A549 (cell line): ENCODE results near the gene DHTKD1. TPM values are rescaled to one million over a fixed set of nuclear protein-coding genes. Genes with fewer than 3 reads are reported as not detected.
A peak's percentile ranks its signal among the peaks of the same experiment; 100 is the strongest.

Experiments used
- ATAC-seq, 2 experiments: fragments of 200-7000 bp in 1 of 2; fragments of >200 bp in 1 of 2; cut with Nextera tagmentation in 1 of 2; cut with Tn5 transposase in 1 of 2; 3 replicates each; pipeline versions ENCODE4 v1.8.0 to v1.9.1; 2018 to 2020; ENCODE audit warnings: mild to moderate bottlenecking in 1 of 2, moderate library complexity in 1 of 2
- CTCF ChIA-PET: fragments of 300-600 bp; sonication (Branson Sonifier 250); formaldehyde crosslinking; extraction: SDS; loops from one replicate; lab custom pipeline; 2021; ENCODE audit warnings: antibody characterized with exemption, inconsistent platforms; lab: Yijun Ruan, JAX
- POLR2A ChIA-PET: fragments of 350-600 bp; formaldehyde crosslinking; extraction: SDS; loops from one replicate; lab custom pipeline; 2021; ENCODE audit warnings: antibody characterized with exemption, inconsistent platforms; lab: Yijun Ruan, JAX
- DNase-seq, 2 experiments: peaks; one replicate each; pipeline versions ENCODE4 v3.0.0 to v3.0.0-alpha.2; 2011 to 2016; ENCODE audit warnings: low read depth in 1 of 2, low spot score in 1 of 2
- FAIRE-seq: peaks from 2 replicates; lab custom pipeline; 2011; peaks lifted over from hg19 to GRCh38; lab: Jason Lieb, UNC
- H3K27ac ChIP-seq, 2 experiments: fragments of >200 bp; sonication (Bioruptor Twin); formaldehyde crosslinking; 3 replicates each; pipeline ENCODE4 v1.5.1; 2016 to 2017
- H3K4me1 ChIP-seq: fragments of >200 bp; sonication (Bioruptor Twin); formaldehyde crosslinking; 3 replicates; pipeline ENCODE4 v1.6.1; 2016
- H3K4me2 ChIP-seq: fragments of >200 bp; sonication (Bioruptor Twin); formaldehyde crosslinking; 3 replicates; pipeline ENCODE4 v1.6.1; 2016
- H3K4me3 ChIP-seq: fragments of >200 bp; sonication (Bioruptor Twin); formaldehyde crosslinking; 3 replicates; pipeline ENCODE4 v1.5.1; 2016
- H3K9me3 ChIP-seq: fragments of >200 bp; sonication (Bioruptor Twin); formaldehyde crosslinking; 3 replicates; pipeline ENCODE4 v1.6.1; 2016
- BCL3 ChIP-seq: fragments of >200 bp; sonication (Bioruptor Twin); formaldehyde crosslinking; IDR thresholded peaks from 3 replicates; pipeline ENCODE4 v1.6.1; 2016
- CEBPB ChIP-seq, 2 experiments: fragments of >200 bp in 1 of 2; sonication (Bioruptor Twin) in 1 of 2; formaldehyde crosslinking in 1 of 2; IDR thresholded peaks; 2 replicates each; pipeline ENCODE4 v1.6.1; 2012 to 2016
- CHD2 ChIP-seq: fragments of 150-350 bp; IDR thresholded peaks from 2 replicates; pipeline ENCODE4 v1.6.1; 2014; ENCODE audit warnings: low read length; ENCODE audit not compliant: partially characterized antibody
- CTCF ChIP-seq: fragments of >200 bp; sonication (Bioruptor Twin); formaldehyde crosslinking; IDR thresholded peaks from 3 replicates; pipeline ENCODE4 v1.5.1; 2016
- EHF ChIP-seq: fragments of 250-450 bp; sonication (Bioruptor Pico); IDR thresholded peaks from 2 replicates; pipeline ENCODE4 v1.5.0; 2020; ENCODE audit warnings: mild to moderate bottlenecking
- ESRRA ChIP-seq: fragments of 150-350 bp; IDR thresholded peaks from 2 replicates; pipeline ENCODE4 v1.6.1; 2014; ENCODE audit warnings: mild to moderate bottlenecking, low read length, borderline replicate concordance
- FOSL2 ChIP-seq, 2 experiments: fragments of 450-650 bp in 1 of 2; fragments of >200 bp in 1 of 2; sonication (Bioruptor Twin) in 1 of 2; formaldehyde crosslinking; IDR thresholded peaks; 2 replicates each; pipeline versions ENCODE4 v1.5.0 to v1.6.1; 2016 to 2020; ENCODE audit warnings: mild to moderate bottlenecking in 1 of 2, moderate library complexity in 1 of 2
- GATA3 ChIP-seq: IDR thresholded peaks from 2 replicates; pipeline ENCODE4 v1.6.1; 2012; ENCODE audit warnings: borderline replicate concordance
- HES2 ChIP-seq: fragments of >200 bp; sonication (Bioruptor Twin); formaldehyde crosslinking; IDR thresholded peaks from 2 replicates; pipeline ENCODE4 v1.6.1; 2016
- HMGXB4 ChIP-seq: fragments of 250-450 bp; sonication (Bioruptor Pico); IDR thresholded peaks from 2 replicates; pipeline ENCODE4 v1.5.0; 2021; ENCODE audit warnings: mild to moderate bottlenecking, moderate library complexity, borderline replicate concordance
- JUN ChIP-seq, 2 experiments: fragments of >200 bp; sonication (Bioruptor Twin); formaldehyde crosslinking; IDR thresholded peaks; 2 replicates in 1 of 2; 3 replicates in 1 of 2; pipeline ENCODE4 v1.6.1; 2016 to 2017
- JUNB ChIP-seq: fragments of >200 bp; sonication (Bioruptor Twin); formaldehyde crosslinking; IDR thresholded peaks from 2 replicates; pipeline ENCODE4 v1.6.1; 2016
- MAFK ChIP-seq: fragments of 450-650 bp; IDR thresholded peaks from 2 replicates; pipeline ENCODE4 v1.6.1; 2014; ENCODE audit not compliant: partially characterized antibody
- PBX3 ChIP-seq: IDR thresholded peaks from 2 replicates; pipeline ENCODE4 v1.6.1; 2012
- POLR2A ChIP-seq: IDR thresholded peaks from 2 replicates; pipeline ENCODE4 v1.6.1; 2012; ENCODE audit warnings: mild to moderate bottlenecking, low read length
- POLR2AphosphoS2 ChIP-seq: conservative IDR thresholded peaks from 2 replicates; pipeline ENCODE4 v1.6.1; 2012; ENCODE audit warnings: low read length, improper control_type of control experiment, inconsistent platforms
- RAD21 ChIP-seq, 2 experiments: fragments of >200 bp in 1 of 2; sonication (Bioruptor Twin) in 1 of 2; formaldehyde crosslinking in 1 of 2; IDR thresholded peaks in 1 of 2; conservative IDR thresholded peaks in 1 of 2; 2 replicates in 1 of 2; 3 replicates in 1 of 2; pipeline ENCODE4 v1.6.1; 2012 to 2018; ENCODE audit warnings: inconsistent platforms in 1 of 2
- RARB ChIP-seq: fragments of 250-450 bp; sonication (Bioruptor Pico); IDR thresholded peaks from 2 replicates; pipeline ENCODE4 v1.8.0; 2021; ENCODE audit warnings: mild to moderate bottlenecking, moderate library complexity
- RNF2 ChIP-seq: fragments of 200-600 bp; sonication (generic); IDR thresholded peaks from 2 replicates; pipeline ENCODE4 v1.6.1; 2016; ENCODE audit warnings: low read depth, mild to moderate bottlenecking, antibody characterized with exemption, moderate library complexity, borderline replicate concordance
- ZFP36 ChIP-seq: fragments of 450-650 bp; IDR thresholded peaks from 2 replicates; pipeline ENCODE4 v1.6.1; 2014; ENCODE audit warnings: borderline replicate concordance; ENCODE audit not compliant: partially characterized antibody
- ZNF302 ChIP-seq: fragments of 250-450 bp; sonication (Bioruptor Pico); IDR thresholded peaks from 2 replicates; pipeline ENCODE4 v1.9.0; 2021; ENCODE audit warnings: inconsistent platforms, mild to moderate bottlenecking, moderate library complexity
- WGBS: methylation state at CpG from one replicate; pipeline ENCODE4 v1.1.6; 2017; ENCODE audit errors: missing lambda C conversion rate; 5-methylcytosine and 5-hydroxymethylcytosine counted together
- polyA plus RNA-seq, 4 experiments: library from polyadenylated mRNA; depleted of rRNA in 3 of 4; stranded (reverse); fragments of >200 nt; fragmentation: RNase III in 1 of 4; extraction: RNeasy Plus Mini Kit Qiagen cat#74134 plus additional on column Dnase treatment in 1 of 4; gene quantifications; 2 replicates in 3 of 4; 3 replicates in 1 of 4; pipeline ENCODE4 v1.2.3, GENCODE V29; 2011 to 2017

The DHTKD1 gene
- polyA plus RNA-seq, 2 of the 4 experiments (the other 2 are of a cell fraction) = 11.9 to 23.0 TPM

- no peaks in the 10 kb centered on the region for H3K4me1 ChIP-seq
- no peak overlapping the region for H3K27ac ChIP-seq
- no peak overlapping the region for H3K4me3 ChIP-seq
- ChIA-PET POLR2A (no interaction called here), CTCF (no interaction called here)
- TF ChIP-seq HMGXB4 (CRISPR knock-in tag) (no peak), FOSL2 (IDR thresholded peaks at IDR 0.05) (no peak), FOSL2 (CRISPR knock-in tag; IDR thresholded peaks at IDR 0.05) (no peak), CEBPB (IDR thresholded peaks at IDR 0.05) (no peak), EHF (CRISPR knock-in tag) (no peak), ZNF302 (CRISPR knock-in tag) (no peak), RNF2 (no peak), GATA3 (no peak), JUNB (no peak), HES2 (no peak), ZFP36 (no peak), RARB (CRISPR knock-in tag) (no peak), CTCF (no peak)
- 97% methylated on average over 5 of the region's 5 CpGs for WGBS
- H3K4me2 ChIP-seq = no peak overlapping the region
- ATAC-seq = no peak
- FAIRE-seq = no peak
- DNase-seq = no peak
- H3K9me3 ChIP-seq = no peaks in the 10 kb centered on the region
Observed at GRCh38 chr10:12160664-12161063, 91.9 kb downstream of the DHTKD1 start.

- 93% methylated on average over 6 of the region's 6 CpGs for WGBS
- no peak overlapping the region for H3K4me2 ChIP-seq
- H3K9me3 ChIP-seq = no peaks in the 10 kb centered on the region
- ChIA-PET POLR2A (no interaction called here), CTCF (interaction anchor here (0.7 to 1.3 kb wide), 2 partner anchors 381 to 549 kb away, joined by 3 to 4 read pairs; no protein-coding TSS in a partner anchor)
- FAIRE-seq (no peak), ATAC-seq (peak; percentile 59 to 60; a peak in 4 of 6 replicates), DNase-seq (no peak)
- H3K4me3 ChIP-seq = no peak overlapping the region
- no peaks in the 10 kb centered on the region for H3K4me1 ChIP-seq
- no peak overlapping the region for H3K27ac ChIP-seq
- TF ChIP-seq POLR2A (no peak), POLR2AphosphoS2 (no peak), FOSL2 (IDR thresholded peaks at IDR 0.05) (no peak), FOSL2 (CRISPR knock-in tag; IDR thresholded peaks at IDR 0.05) (no peak), RAD21 (conservative IDR thresholded peaks at IDR 0.05 in 1 of 2, IDR thresholded peaks at IDR 0.05 in 1 of 2) (no peak), CHD2 (no peak), EHF (CRISPR knock-in tag) (no peak), MAFK (no peak), ESRRA (no peak), PBX3 (no peak), BCL3 (no peak), CTCF (no peak), JUN (IDR thresholded peaks at IDR 0.05) (no peak), GATA3 (no peak), RNF2 (no peak), HMGXB4 (CRISPR knock-in tag) (no peak)
Observed at GRCh38 chr10:12162927-12163326, 94.2 kb downstream of the DHTKD1 start.
